UCSD-AML1 (cell line): Measurements from ENCODE around the gene PTPRC.

Experiments used
- DNase-seq: peaks from one replicate; lab custom pipeline; 2025; ENCODE audit not compliant: unreplicated experiment; lab: John Stamatoyannopoulos, UW

Gene PTPRC

DNA sequence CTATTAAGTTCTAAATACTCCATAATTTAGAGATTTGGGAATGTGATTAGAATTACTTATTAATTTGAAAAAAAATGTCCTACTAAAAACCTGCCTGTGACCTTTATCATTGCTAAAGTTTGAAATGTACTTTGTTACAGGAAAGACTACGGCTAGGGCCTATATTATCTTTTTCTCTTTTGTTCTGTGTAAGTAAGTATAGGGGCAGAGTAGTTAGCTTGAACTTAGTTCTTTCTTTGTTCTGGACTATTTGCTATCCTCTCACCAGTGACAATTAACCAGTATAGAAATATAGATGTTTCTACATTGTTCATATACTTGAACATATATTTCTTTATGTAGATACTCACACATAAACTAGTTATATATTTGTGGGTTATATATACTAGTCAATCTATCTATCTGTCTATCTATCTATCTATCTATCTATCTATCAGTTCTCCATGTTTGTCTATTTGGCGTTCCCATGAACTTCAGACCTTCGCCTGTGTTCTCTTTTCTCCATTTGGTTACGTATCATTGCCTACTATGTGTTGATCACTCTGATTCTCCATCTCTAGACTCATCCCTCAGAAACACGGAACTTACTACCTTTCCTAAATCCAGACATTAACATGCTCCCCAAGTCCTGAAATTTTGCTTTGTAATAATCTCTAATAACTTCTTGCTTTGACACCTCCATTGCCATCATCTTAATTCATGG lies 3.3 kb downstream of the PTPRC start:
- no peak for DNase-seq

DNA sequence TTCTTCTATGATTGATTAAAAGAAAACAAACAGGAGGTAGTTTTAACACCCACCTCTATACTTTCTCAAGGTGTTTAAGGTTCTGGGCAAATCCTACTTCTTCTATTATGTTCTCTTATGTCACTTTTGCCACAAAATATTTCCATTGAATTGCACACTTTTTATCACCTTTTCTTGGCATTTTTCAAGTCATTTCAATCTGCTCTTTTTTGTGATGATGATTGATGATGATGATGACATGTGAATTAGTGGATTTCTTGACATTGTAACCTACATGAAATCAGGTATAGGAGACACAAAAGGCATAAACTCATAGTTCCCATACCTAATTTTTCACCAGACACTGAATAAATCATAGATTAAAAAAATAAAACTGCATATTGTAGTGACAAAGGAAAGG lies 4.1 kb downstream of the PTPRC start:
- DNase-seq: no peak

- DNase-seq: no peak
These were observed 5.0 kb downstream of the PTPRC start for GRCh38 chr1:198643808-198644207.

- no peak for DNase-seq
These were observed 8.2 kb downstream of the PTPRC start for GRCh38 chr1:198647055-198647454.

DNA sequence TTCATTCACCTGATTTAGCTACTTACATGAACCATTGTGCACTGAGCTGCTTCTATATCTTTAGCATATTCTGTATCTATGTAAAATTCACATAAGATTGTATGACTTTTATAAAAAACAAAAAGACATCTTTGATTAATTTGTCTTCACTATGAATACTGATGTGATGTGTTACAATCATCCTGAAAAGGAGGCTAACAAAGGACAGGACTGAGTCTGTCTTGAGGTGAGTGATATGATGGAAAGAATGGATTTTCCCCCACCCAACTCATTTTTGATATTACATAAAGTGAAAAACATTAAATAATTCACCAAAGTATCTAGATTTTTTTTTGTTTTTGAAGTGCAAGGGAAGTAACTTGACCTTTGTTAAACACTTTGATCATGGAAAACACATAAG lies 9.8 kb downstream of the PTPRC start:
- DNase-seq: no peak

DNA sequence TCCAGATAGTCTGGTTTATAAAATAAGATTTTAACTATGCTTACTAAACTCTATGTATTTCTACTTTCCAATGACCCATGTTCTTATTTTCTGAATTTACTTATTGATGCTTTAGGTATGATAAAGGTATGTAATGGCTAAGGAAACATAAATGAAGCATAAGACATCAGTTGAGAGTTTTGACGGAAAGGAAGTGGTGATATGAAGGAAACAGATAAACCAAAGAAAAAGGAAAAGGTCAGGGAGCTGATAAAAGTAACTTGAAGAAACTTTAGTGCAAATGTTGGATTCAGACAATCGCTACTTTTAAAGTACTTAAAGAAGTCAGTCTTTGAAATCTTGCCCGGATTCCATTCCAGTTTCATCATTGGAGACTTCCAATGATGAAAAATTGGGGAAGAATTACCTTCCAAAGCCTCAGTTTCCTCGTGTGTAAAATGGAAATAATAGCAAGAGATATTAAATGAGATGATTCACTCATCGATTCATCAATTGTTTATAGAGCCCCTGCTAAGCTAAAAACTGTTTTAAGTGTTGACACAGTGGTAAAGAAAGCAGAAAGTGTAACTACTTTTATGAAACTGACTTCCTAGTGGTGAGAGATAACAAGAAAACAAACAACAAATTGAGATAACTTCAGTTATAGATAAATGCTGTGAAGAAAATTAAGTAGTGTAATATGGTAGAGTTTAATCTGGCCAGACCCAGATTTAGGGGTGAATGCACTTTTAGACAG lies 10.6 kb downstream of the PTPRC start:
- DNase-seq: no peak

DNA sequence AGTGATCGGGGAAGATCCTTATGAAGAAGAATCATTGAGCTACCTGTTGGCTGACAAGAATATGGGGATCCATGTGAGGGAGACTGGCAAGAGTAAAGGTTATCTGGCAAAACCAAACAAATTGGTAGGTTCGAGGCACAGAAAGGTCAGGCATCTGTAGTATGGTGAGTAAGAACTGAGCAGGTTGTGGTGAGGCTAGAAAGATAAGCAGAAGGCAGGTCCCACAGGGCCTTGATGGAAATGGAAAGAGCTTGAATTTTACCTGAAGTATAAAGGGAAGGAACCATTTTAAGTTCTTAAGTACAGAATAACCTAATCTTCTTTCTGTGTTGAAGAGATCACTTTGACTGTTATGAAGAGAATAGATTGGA lies 11.1 kb downstream of the PTPRC start:
- DNase-seq: peak; percentile 3

DNA sequence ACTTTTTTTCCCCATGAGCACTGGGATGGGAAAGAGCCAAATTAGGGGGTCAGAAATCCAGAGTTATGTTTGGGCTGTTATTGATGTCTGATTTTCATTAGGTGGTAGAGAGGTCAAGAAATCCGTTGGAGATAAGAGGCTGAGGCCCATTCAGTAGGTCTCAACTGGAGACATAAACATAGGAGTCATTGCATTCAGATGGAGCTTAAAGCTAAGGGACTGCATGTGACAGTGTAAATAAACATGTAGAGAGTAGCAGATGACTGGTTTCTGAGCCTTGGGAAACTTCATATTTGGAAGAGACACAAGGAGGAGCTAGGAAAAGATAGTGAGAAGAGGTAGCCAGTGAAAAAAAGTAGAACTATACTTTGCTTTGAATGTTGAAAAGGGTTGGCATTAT lies 11.7 kb downstream of the PTPRC start:
- DNase-seq: no peak

- DNase-seq: no peak
These were observed 13.0 kb downstream of the PTPRC start for GRCh38 chr1:198651650-198652400.

- no peak for DNase-seq
These were observed 15.1 kb downstream of the PTPRC start for GRCh38 chr1:198653808-198654413.

- DNase-seq: peak; percentile 5
These were observed 16.8 kb downstream of the PTPRC start for GRCh38 chr1:198655459-198656121.

DNA sequence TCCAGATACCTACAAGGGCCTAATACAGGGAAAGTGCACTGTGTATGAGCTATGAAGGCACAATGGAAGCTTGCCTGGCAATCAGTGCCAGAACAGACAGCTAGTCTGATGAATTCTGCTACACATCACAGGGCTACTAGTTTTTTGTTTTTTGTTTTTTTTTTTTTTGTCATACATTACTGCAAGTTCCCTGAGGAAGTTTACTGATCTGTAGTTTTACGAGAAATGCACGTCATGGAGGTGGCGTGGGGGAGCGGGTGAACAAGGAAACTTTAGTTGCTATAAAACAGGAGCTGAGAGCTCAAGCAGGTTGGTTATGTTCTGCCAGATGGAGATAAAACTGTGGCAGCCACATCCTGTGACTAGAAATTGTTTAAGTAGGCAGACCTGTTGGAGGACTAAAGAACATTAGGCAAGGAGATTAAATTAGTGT lies 17.7 kb downstream of the PTPRC start:
- DNase-seq: peak; percentile 65

DNA sequence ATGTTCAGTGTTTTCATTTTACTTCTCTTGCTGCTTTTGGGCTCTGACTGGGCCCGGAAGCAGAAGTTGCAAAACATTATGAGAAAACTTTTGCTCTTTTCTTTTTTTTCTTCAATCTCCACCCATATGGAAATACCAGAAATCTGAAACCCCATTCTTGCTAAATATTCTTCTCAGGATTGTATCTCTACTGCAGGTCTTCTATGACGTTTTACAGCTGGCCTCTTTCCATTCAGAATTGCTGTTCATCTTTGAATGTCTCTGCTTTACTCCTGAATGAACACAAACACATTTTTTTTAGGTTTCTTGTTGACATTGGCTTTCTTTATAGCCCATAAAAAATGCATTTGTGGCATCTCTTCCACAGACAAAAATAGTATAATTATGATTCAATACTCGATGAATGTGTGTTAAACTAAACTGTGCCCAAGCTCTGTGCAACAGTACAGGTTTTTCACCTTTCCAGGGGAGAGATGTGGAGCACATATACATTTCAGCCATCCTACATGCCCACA lies 18.8 kb downstream of the PTPRC start:
- DNase-seq: no peak

DNA sequence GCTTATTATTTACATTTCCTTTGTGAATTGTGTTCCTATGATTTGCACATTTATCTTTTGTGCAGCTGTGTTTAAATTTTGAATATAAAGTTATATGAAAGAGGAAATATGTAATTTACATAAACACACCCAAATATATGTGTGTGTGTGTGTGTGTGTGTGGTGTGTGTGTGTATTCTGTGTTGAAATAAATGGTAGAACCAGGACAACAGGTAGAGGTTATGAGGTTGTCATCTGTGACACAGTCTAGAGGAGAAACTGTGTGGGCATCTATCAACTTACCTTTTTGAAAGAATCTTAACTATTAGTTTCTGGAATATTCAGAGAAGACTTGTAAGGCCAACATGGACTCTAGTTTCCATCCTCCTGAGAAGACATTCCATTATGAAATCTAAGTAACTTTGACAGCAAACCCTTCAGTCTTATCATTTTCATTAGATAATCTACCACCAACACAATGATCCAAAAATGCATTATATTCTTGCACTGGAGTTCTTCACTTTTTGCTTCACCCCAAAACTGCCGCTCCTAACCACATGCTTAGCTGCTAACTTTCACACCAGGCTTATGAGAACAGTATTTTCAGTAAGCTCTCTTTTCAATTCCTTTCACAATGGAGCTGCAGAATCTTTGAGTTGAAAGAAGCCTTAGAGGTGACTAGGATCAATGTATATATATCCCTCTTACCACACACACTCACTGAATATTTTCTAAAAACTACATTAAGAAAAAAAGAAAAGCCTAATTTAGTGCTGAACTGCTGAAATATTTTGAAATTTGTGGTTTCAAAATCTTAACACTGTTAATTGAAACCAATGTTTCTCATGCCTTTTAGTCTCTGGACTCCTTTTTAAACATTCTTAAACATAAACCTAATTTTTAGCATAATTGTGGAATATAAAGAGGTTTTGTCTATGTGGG lies 21.8 kb downstream of the PTPRC start:
- DNase-seq: no peak

GRCh38 chr1:198662821-198663220 lies 24.0 kb downstream of the PTPRC start:
- DNase-seq: peak; percentile 3

DNA sequence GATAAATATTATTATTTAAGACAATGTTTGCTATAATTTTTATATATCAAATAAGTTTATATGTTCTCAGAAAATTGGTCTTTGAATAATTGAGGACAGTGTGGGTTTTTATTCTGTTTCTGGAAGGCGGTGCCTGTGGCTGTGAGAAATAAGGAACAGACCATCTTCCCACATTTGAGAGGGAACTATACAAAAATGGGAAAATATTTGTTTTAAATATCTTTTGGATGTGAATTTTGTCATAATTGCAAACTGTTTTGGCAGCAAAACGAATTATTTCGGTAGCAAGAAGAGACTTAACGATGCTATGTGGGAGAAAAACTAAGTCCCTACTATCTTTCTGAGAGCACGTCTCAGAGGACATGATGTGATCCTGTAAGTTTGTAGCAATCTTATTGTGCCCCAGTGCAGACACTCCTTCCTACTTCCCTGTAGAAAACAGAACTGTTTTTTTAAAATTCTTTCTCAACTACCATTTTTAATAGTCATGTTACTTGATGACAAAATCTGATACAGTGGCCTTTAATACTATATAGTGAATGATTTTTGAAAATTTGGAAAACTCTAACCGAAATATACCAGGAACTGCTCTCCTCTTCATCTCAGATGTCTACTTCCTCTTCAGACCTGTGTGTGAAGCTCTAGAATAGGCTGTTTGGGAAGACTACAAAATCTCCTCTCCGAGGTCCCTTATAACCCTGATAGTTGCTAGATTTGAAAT lies 25.4 kb downstream of the PTPRC start:
- DNase-seq: no peak

DNA sequence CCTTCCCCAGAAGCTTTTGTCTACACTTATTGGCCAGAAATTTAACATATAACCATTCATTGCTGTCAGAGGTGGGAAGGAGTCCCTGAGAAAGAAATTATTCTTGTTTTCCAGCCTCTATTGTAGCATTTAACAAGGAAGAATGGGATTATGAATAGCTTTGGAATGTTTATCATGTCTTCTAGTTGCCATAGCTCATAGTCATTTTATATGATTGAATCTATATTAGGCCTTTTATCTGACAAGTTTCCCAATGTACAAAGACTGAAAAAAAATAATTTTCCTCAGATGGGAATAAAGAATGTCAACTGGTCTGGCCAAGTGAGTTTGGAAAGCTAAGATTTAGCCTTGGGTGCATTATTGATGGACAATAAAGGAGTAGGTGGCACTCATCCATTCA lies 28.3 kb downstream of the PTPRC start:
- no peak for DNase-seq

DNA sequence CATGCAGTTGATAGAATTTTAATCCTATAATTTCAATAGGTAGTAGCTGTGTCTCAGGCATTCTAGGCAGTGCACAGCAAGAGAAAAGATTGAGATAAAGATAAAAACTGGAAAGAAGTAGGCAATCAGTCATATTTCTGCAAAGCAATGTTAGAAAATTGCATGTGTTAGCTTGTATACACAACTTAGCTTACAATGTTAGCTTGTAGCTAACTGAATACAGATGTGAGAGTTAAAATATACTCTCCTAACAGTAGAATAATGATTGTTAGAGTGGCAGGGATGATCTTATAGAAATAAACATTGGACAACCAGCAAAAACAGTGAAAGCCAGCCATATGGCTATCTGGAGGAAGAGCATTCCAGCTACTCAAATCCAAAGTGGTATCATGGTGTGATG lies 29.0 kb downstream of the PTPRC start:
- DNase-seq: no peak

DNA sequence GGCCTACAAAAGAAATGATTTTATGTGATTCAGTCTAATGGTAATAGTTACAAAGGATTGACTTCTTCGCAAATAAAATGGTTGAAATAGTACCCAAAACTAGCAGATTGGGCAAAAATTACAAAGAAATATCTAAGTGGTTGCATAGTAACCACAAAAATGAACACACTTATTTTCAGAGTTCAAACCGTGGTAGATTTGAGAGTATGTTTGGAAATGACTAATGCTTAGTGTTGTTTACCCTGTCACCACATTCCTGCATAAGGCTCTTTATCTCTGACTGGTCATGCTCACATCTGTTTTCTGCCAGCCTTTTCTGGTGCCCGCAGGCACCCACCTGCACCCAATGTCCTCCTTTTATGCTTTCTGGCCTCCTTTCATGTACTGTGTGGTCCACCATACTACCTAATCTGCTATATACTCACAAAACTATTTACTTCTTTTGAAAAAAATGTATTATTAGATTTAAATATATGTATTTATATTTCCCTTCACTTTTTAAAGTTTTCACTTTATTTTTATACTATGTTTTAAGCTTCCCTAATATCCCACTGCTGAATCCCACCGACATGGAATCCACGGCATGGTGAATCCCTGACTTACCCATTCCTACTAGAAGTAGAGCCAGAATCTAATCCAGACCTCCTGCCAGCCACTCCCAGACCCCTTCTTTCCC lies 30.3 kb downstream of the PTPRC start:
- DNase-seq: peak; percentile 35
